Common myeloid progenitor, CD34-positive (primary cell): ENCODE measurements around the gene B3GALNT2.

Experiments used
- CTCF ChIA-PET: fragments of 350-600 bp; sonication (Branson Sonifier 250); formaldehyde crosslinking; loops from one replicate; lab custom pipeline; 2021; ENCODE audit warnings: antibody characterized with exemption; lab: Charles Lee
- POLR2A ChIA-PET: fragments of 350-600 bp; sonication (Branson Sonifier 250); formaldehyde crosslinking; loops from one replicate; lab custom pipeline; 2021; ENCODE audit warnings: antibody characterized with exemption; lab: Charles Lee
- DNase-seq, 3 donors: peaks; one replicate each; pipeline versions ENCODE4 v3.0.0 to v3.0.0-alpha.2; 2013
- H3K27ac ChIP-seq, 2 experiments: 1 replicate in 1 of 2; 2 replicates in 1 of 2; pipeline ENCODE4 v1.7.0; 2013; ENCODE audit warnings: inconsistent platforms in 2 of 2, low read length in 2 of 2, mild to moderate bottlenecking in 2 of 2, low read depth in 1 of 2, moderate library complexity in 1 of 2; ENCODE audit not compliant: severe bottlenecking in 2 of 2, insufficient read depth in 1 of 2, poor library complexity in 1 of 2
- H3K27me3 ChIP-seq, 5 experiments: replicated peaks in 2 of 5; 1 replicate in 3 of 5; 2 replicates in 2 of 5; pipeline versions ENCODE4 v1.6.1 to v1.7.0; 2013; ENCODE audit warnings: low read length in 4 of 5, mild to moderate bottlenecking in 2 of 5, moderate library complexity in 2 of 5, inconsistent platforms in 1 of 5; ENCODE audit not compliant: insufficient read depth in 5 of 5, control insufficient read depth in 4 of 5
- H3K36me3 ChIP-seq, 4 experiments: 1 replicate in 2 of 4; 2 replicates in 2 of 4; pipeline versions ENCODE4 v1.6.1 to v1.7.0; 2013; ENCODE audit warnings: low read length in 3 of 4, control low read depth in 1 of 4, mild to moderate bottlenecking in 1 of 4; ENCODE audit not compliant: control insufficient read depth in 4 of 4, insufficient read depth in 4 of 4
- H3K4me1 ChIP-seq, 4 experiments: 1 replicate in 3 of 4; 2 replicates in 1 of 4; pipeline versions ENCODE4 v1.6.1 to v1.7.1; 2013; ENCODE audit warnings: low read length in 3 of 4, mild to moderate bottlenecking in 3 of 4, control low read depth in 1 of 4, inconsistent platforms in 1 of 4, moderate library complexity in 1 of 4; ENCODE audit not compliant: control insufficient read depth in 4 of 4, insufficient read depth in 4 of 4; ENCODE audit errors: control extremely low read depth in 1 of 4
- H3K4me3 ChIP-seq, 7 experiments: 1 replicate in 4 of 7; 2 replicates in 3 of 7; pipeline versions ENCODE4 v1.5.1 to v1.7.0; 2013; ENCODE audit warnings: mild to moderate bottlenecking in 7 of 7, low read length in 6 of 7, moderate library complexity in 6 of 7, inconsistent platforms in 2 of 7, low read depth in 2 of 7, control low read depth in 1 of 7; ENCODE audit not compliant: insufficient read depth in 4 of 7, control insufficient read depth in 1 of 7; ENCODE audit errors: extremely low read depth in 1 of 7
- H3K9me3 ChIP-seq, 5 experiments: 1 replicate in 4 of 5; 2 replicates in 1 of 5; pipeline versions ENCODE4 v1.6.1 to v1.7.1; 2013; ENCODE audit warnings: low read length in 4 of 5, mild to moderate bottlenecking in 2 of 5, inconsistent platforms in 1 of 5, low read depth in 1 of 5, moderate library complexity in 1 of 5; ENCODE audit not compliant: control insufficient read depth in 4 of 5, insufficient read depth in 2 of 5; ENCODE audit errors: control extremely low read depth in 1 of 5
- WGBS: methylation state at CpG from one replicate; pipeline ENCODE4 v1.1.5; 2013; ENCODE audit not compliant: insufficient coverage; 5-methylcytosine and 5-hydroxymethylcytosine counted together

Gene B3GALNT2

GRCh38 chr1:235442788-235443429, 61.3 kb downstream of the B3GALNT2 start:
- peaks cover 0 to 4% (median under 1%) of the 10 kb centered on the region in 4 experiments for H3K4me1 ChIP-seq
- H3K27me3 ChIP-seq: no peaks in the 10 kb centered on the region
- H3K36me3 ChIP-seq: peaks cover 20 to 66% (median 42%) of the 10 kb centered on the region in 4 experiments
- CTCF ChIA-PET: interaction anchor here (0.6 to 1.3 kb wide), 2 partner anchors 10 to 21 kb away, joined by 3 read pairs; no protein-coding TSS in a partner anchor
- DNase-seq: peak; percentile 29 to 72 (median 68)
- POLR2A ChIA-PET: interaction anchor here (0.7 kb wide), 1 partner anchor 19 kb away, joined by 3 read pairs; no protein-coding TSS in a partner anchor
- H3K9me3 ChIP-seq: no peaks in the 10 kb centered on the region
- WGBS: 81% methylated on average over 8 of the region's 9 CpGs
- no peak overlapping the region for H3K4me3 ChIP-seq
- peak overlapping the region in 1 of 2 experiments; percentile 70 for H3K27ac ChIP-seq

- H3K27ac ChIP-seq: peak overlapping the region in 1 of 2 experiments; percentile 33
- POLR2A ChIA-PET: no interaction called here
- no peaks in the 10 kb centered on the region for H3K27me3 ChIP-seq
- H3K9me3 ChIP-seq: no peaks in the 10 kb centered on the region
- 100% methylated on average over 3 of the region's 6 CpGs for WGBS
- DNase-seq: no peak
- H3K4me1 ChIP-seq: peaks cover 0 to 4% (median under 1%) of the 10 kb centered on the region in 4 experiments
- peaks cover 19 to 63% (median 44%) of the 10 kb centered on the region in 4 experiments for H3K36me3 ChIP-seq
- H3K4me3 ChIP-seq: no peak overlapping the region
- CTCF ChIA-PET: interaction anchor here (0.6 to 1.2 kb wide), 2 partner anchors 9 to 348 kb away, joined by 3 read pairs; no protein-coding TSS in a partner anchor
These were observed 63.0 kb downstream of the B3GALNT2 start for GRCh38 chr1:235441159-235441685.

DNA sequence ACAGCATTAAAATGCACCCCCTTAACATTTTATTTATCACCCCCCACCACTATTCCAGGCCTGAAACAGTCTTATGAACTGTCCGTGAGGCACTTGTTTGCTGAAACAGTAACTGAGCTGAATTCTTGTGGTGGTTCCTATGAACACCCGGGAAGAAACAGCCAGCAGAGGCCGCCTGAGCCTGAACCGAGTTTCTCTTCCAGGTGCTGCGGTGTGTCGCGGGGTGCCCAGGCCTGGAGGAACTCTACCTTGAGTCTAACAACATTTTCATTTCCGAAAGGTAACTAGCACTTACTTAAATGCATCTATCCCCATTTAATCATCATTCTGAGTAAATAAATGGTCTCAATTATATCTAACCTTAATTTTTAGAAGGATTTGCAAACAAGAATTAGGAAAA, 70.3 kb downstream of the B3GALNT2 start:
- Histone ChIP-seq H3K9me3 (no peaks in the 10 kb centered on the region), H3K36me3 (peaks cover 8 to 42% (median 26%) of the 10 kb centered on the region in 4 experiments), H3K27ac (no peak overlapping the region), H3K27me3 (no peaks in the 10 kb centered on the region), H3K4me1 (no peaks in the 10 kb centered on the region), H3K4me3 (no peak overlapping the region)
- CTCF ChIA-PET: no interaction called here
- DNase-seq: no peak
- POLR2A ChIA-PET: no interaction called here
- 100% methylated on average over 4 of the region's 8 CpGs for WGBS

DNA sequence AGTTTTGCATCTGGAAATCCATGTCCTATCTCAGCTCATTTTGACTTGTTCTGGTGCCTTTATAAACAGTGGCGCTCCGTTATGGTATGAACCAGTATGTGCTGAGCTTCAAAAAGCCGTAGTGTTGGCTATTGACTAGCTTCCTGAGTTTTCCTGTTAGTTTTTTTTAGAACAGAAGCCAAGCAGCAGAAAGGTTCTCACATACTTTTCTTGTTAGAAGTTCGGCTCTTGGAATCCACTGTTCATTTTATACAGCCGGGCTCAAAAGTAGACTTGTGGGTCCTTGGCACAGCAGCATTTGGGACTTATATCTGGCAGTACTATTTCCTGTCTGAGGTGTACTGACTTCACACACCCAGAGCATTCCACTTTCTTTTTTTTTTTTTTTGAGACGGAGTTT, 73.3 kb downstream of the B3GALNT2 start:
- no peak for DNase-seq
- WGBS: 100% methylated on average over 2 of the region's 6 CpGs
- ChIA-PET CTCF (no interaction called here), POLR2A (no interaction called here)
- Histone ChIP-seq H3K9me3 (no peaks in the 10 kb centered on the region), H3K27ac (no peak overlapping the region), H3K4me1 (no peaks in the 10 kb centered on the region), H3K4me3 (no peak overlapping the region), H3K36me3 (peaks cover 6 to 18% (median 12%) of the 10 kb centered on the region in 4 experiments), H3K27me3 (no peaks in the 10 kb centered on the region)

DNA sequence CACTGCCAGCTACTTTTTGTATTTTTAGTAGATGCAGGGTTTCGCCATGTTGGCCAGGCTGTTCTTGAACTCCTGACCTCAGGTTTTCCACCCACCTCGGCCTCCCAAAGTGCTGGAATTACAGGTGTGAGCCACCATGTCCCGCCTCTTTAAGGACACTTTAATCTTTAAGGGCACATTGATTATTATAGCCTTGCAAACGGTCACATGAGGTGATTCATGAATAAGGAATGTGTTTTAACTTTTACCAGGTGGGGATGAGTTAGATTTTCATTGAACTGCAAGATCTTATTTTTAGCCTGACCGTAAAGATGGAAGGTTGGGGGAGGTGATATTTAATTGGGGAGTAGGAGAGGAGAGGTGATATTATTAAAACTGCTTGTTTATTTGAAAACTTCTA, 75.1 kb downstream of the B3GALNT2 start:
- ChIA-PET CTCF (interaction anchor here (1.5 kb wide), 1 partner anchor 9 kb away, joined by 4 read pairs; no protein-coding TSS in a partner anchor), POLR2A (no interaction called here)
- no peak for DNase-seq

DNA sequence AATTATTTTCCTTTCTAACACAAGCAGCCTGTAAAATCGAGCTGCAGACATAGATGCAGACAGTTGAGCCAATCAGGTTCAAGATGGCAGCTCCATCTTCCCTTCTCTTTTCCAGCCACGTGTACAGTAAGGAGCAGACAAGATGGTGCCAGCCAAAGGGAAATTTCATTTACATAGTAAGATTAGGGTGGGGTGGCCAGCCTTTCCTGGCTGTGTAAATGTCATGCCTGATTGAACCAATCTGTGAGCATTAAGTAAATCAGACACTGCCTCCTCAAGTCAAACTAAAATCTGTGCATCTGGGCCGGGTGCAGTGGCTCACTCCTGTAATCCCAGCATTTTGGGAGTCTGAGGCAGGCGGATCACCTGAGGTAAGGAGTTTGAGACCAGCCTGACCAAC, 76.8 kb downstream of the B3GALNT2 start:
- POLR2A ChIA-PET: interaction anchor here (0.6 kb wide), 1 partner anchor 256 kb away, joined by 3 read pairs; no protein-coding TSS in a partner anchor
- H3K36me3 ChIP-seq: peaks cover 3 to 7% (median 5%) of the 10 kb centered on the region in 4 experiments

More for the DNA sequence above, 75.1 kb downstream of the B3GALNT2 start:
- peaks cover 0 to 3% (median 2%) of the 10 kb centered on the region in 4 experiments for H3K4me1 ChIP-seq
- no peak overlapping the region for H3K27ac ChIP-seq
- peaks cover 5 to 15% (median 11%) of the 10 kb centered on the region in 4 experiments for H3K36me3 ChIP-seq
- H3K9me3 ChIP-seq: no peaks in the 10 kb centered on the region
- no peak overlapping the region for H3K4me3 ChIP-seq
- WGBS: 100% methylated on average over 5 of the region's 5 CpGs
- H3K27me3 ChIP-seq: no peaks in the 10 kb centered on the region

DNA sequence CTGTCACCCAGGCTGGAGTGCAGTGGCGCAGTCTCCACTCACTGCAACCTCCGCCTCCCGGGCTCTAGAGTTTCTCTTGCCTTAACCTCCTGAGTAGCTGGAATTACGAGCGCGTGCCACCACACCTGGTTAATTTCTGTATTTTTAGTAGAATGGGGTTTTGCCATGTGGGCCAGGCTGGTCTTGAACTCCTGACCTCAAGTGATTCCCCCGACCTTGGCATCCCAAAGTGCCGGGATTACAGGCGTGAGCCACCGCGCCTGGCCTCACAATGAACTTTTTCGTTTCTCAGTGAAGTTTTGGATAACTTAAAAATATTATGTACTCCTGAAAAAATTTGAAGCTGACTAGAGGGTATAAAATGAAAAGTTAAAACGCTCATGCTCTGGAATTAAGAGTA, 77.6 kb downstream of the B3GALNT2 start:
- Histone ChIP-seq H3K27me3 (no peaks in the 10 kb centered on the region), H3K36me3 (peaks cover 3 to 7% (median 4%) of the 10 kb centered on the region in 4 experiments), H3K4me3 (no peak overlapping the region), H3K4me1 (peaks cover 3 to 25% (median 20%) of the 10 kb centered on the region in 4 experiments), H3K27ac (no peak overlapping the region), H3K9me3 (no peaks in the 10 kb centered on the region)
- ChIA-PET CTCF (interaction anchor here (1.5 kb wide), 1 partner anchor 10 kb away, joined by 8 read pairs; no protein-coding TSS in a partner anchor), POLR2A (no interaction called here)
- DNase-seq: no peak
- 100% methylated on average over 4 of the region's 13 CpGs for WGBS

More for the DNA sequence above, 76.8 kb downstream of the B3GALNT2 start:
- DNase-seq: no peak
- 100% methylated on average over 3 of the region's 4 CpGs for WGBS
- Histone ChIP-seq H3K4me1 (peaks cover 3 to 18% (median 15%) of the 10 kb centered on the region in 4 experiments), H3K27ac (no peak overlapping the region), H3K27me3 (no peaks in the 10 kb centered on the region), H3K9me3 (no peaks in the 10 kb centered on the region), H3K4me3 (no peak overlapping the region)
- CTCF ChIA-PET: interaction anchor here (1.5 kb wide), 2 partner anchors 10 to 11 kb away, joined by 4 to 8 read pairs; no protein-coding TSS in a partner anchor
